Spinal cord (tissue), 4 donors: Measurements from ENCODE around the gene VPS26B. TPM values are rescaled to one million over a fixed set of nuclear protein-coding genes. Genes with fewer than 3 reads are reported as not detected.

Source experiments
- polyA plus RNA-seq, 2 donors: library from polyadenylated mRNA; unstranded; fragments of 120-200 nt; gene quantifications; one replicate each; pipeline ENCODE4 v1.2.1, GENCODE V29; 2013; ENCODE audit not compliant: insufficient read length in 2 of 2
- total RNA-seq, 2 donors: library from RNA; depleted of rRNA in 1 of 2; stranded (reverse); fragments of 120-200 nt in 1 of 2; fragments of >200 nt in 1 of 2; gene quantifications; one replicate each; pipeline versions ENCODE4 v1.2.3 to v1.2.4, GENCODE V29; 2013 to 2014

Gene VPS26B
- total and polyA plus RNA-seq, 4 donors = 51.0 to 109 (median 76.9) TPM

Other genes starting within 250 kb of the VPS26B start
- gene JAM3, start 155.6 kb upstream of the VPS26B start, total RNA-seq = 100 to 1,000 TPM; 115 to 221 TPM
- 100 to 1,000 TPM in 1 of 2 donors, 10 to 100 TPM in 1; 57.9 to 100 TPM for gene JAM3, start 155.6 kb upstream of the VPS26B start, polyA plus RNA-seq
- gene NCAPD3, start 704 bp upstream of the VPS26B start, total RNA-seq = 10 to 100 TPM; 18.8 to 20.7 TPM
- 10 to 100 TPM; 22.9 to 23.0 TPM for gene NCAPD3, start 704 bp upstream of the VPS26B start, polyA plus RNA-seq
- 10 to 100 TPM; 54.4 to 91.2 TPM for gene THYN1, start 28.7 kb downstream of the VPS26B start, total RNA-seq
- gene THYN1, start 28.7 kb downstream of the VPS26B start, polyA plus RNA-seq = 10 to 100 TPM; 72.0 to 74.4 TPM
- 10 to 100 TPM; 25.9 to 30.2 TPM for gene ACAD8, start 28.9 kb downstream of the VPS26B start, total RNA-seq
- gene ACAD8, start 28.9 kb downstream of the VPS26B start, polyA plus RNA-seq = 10 to 100 TPM; 43.2 to 53.5 TPM
- under 1 TPM; 0.28 to 0.69 TPM for gene GLB1L3, start 51.7 kb downstream of the VPS26B start, total RNA-seq
- 1 to 10 TPM; 2.6 to 2.9 TPM for gene GLB1L3, start 51.7 kb downstream of the VPS26B start, polyA plus RNA-seq
- 10 to 100 TPM in 1 of 2 donors, 1 to 10 TPM in 1; 2.0 to 11.1 TPM for gene GLB1L2, start 107.3 kb downstream of the VPS26B start, total RNA-seq
- gene GLB1L2, start 107.3 kb downstream of the VPS26B start, polyA plus RNA-seq = 10 to 100 TPM; 12.8 to 14.1 TPM
- gene B3GAT1, start 187.6 kb downstream of the VPS26B start, total RNA-seq = 10 to 100 TPM; 25.5 to 31.7 TPM
- gene B3GAT1, start 187.6 kb downstream of the VPS26B start, polyA plus RNA-seq = 100 to 1,000 TPM; 142 to 186 TPM